Measurements from ENCODE around the gene SOX6.

SOX6 gene

GRCh38 chr11:16312233-16312765 is 44.0 kb downstream of the SOX6 start:
- no peak for DNase-seq

GRCh38 chr11:16311831-16312230 is 44.5 kb downstream of the SOX6 start:
- no peak for DNase-seq

GRCh38 chr11:16310943-16311342 is 45.4 kb downstream of the SOX6 start:
- DNase-seq: no peak

- DNase-seq: no peak
Measured at GRCh38 chr11:16309226-16309625, 47.1 kb downstream of the SOX6 start.

GRCh38 chr11:16301462-16301861 is 54.9 kb downstream of the SOX6 start:
- DNase-seq: no peak

GRCh38 chr11:16299884-16300782 is 56.2 kb downstream of the SOX6 start:
- no peak for DNase-seq

GRCh38 chr11:16299390-16299789 is 57.0 kb downstream of the SOX6 start:
- no peak for DNase-seq

- no peak for DNase-seq
Measured at GRCh38 chr11:16297332-16297731, 59.0 kb downstream of the SOX6 start.

GRCh38 chr11:16296273-16296672 is 60.1 kb downstream of the SOX6 start:
- DNase-seq: no peak

GRCh38 chr11:16295592-16295991 is 60.8 kb downstream of the SOX6 start:
- no peak for DNase-seq

- DNase-seq: no peak
Measured at GRCh38 chr11:16293204-16293681, 63.1 kb downstream of the SOX6 start.

GRCh38 chr11:16292167-16292859 is 64.0 kb downstream of the SOX6 start:
- DNase-seq: no peak

GRCh38 chr11:16291729-16292128 is 64.6 kb downstream of the SOX6 start:
- no peak for DNase-seq

- DNase-seq: no peak
Measured at GRCh38 chr11:16289541-16289940, 66.8 kb downstream of the SOX6 start.

GRCh38 chr11:16287630-16288280 is 68.6 kb downstream of the SOX6 start:
- DNase-seq: no peak

- no peak for DNase-seq
Measured at GRCh38 chr11:16286095-16286494, 70.3 kb downstream of the SOX6 start.

GRCh38 chr11:16280256-16280682 is 76.1 kb downstream of the SOX6 start:
- DNase-seq: peak; percentile 60

GRCh38 chr11:16279524-16279923 is 76.8 kb downstream of the SOX6 start:
- DNase-seq: no peak

- DNase-seq: no peak
Measured at GRCh38 chr11:16278979-16279378, 77.4 kb downstream of the SOX6 start.

GRCh38 chr11:16278273-16278672 is 78.1 kb downstream of the SOX6 start:
- DNase-seq: no peak

- DNase-seq: no peak
Measured at GRCh38 chr11:16276251-16276650, 80.1 kb downstream of the SOX6 start.

- no peak for DNase-seq
Measured at GRCh38 chr11:16271258-16271657, 85.1 kb downstream of the SOX6 start.

- DNase-seq: no peak
Measured at GRCh38 chr11:16266021-16266420, 90.3 kb downstream of the SOX6 start.

Data from right forelimb (tissue), 1 donor.